Activated naive CD4-positive, alpha-beta T cell (primary cell): Measurements from ENCODE around the gene CARD10.

Experiments
- DNase-seq, 4 experiments: peaks; one replicate each; lab custom pipeline; 2025; lab: John Stamatoyannopoulos, UW

The CARD10 gene

DNA sequence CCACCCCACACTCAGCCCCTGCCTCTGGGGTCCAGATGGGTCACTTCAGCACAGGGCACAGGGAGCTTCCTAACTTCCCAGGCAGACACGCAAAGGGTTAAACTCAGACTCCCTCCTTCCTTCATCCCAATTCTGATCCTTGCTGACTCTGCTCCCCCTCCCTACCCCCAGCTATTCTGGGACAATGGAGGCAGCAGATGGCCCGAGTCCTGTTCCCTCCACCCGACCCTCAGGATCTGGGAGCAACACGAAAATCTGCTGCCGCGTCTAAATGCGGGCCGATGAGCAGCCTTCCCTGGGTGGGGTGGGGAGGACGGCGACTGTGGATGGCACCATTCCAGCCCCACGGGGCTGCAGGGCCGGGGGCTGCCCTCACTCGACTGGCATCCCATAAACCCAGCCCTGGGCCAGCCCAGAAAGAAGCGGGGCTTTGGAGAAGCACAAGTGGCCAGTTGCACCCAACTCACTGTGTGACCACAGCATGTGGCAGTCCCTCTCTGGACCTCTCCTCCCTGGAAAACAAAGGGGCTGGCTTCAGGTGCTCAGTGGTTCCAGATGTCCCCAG lies 51.7 kb downstream of the CARD10 start:
- no peak for DNase-seq

DNA sequence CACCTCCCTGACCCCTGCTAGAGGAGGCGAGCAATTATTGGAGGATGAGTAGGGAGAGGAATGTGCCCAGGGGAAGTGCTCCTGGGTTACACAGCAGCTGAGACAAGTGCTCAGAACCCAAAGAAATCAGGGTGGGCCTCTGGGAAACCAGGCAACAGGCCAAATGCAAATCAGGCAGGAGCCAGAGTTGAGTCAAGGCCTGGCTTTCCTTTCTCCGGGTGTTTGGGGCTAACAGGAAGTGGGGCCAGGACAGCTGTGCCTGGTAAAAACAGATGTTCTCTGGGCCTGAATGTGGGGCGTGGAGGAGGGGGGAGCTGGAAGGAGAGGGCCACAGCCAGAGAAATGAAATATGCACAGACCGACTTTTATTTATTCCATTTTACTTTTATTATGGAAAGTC lies 55.0 kb downstream of the CARD10 start:
- DNase-seq = no peak

- no peak for DNase-seq
These were observed 56.2 kb downstream of the CARD10 start for GRCh38 chr22:37462983-37463382.

DNA sequence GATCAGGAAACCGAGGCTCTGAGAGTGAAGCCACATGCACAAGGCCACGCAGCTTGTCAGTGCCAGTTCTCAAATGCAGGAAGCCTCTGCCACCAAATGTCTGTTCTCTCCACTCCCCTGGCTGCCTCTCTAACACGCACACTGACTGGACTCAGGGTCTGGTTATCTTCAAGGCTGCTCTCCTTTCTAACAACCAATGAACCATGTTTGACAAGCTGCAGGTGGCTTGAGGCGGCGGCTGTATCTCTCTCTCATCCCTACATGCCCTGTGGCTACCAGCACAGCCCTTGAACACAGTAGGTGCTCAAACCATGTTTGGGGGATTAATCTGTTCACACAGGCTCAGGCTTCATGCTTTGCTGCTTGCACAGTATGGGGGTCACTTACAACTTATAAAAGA lies 56.8 kb downstream of the CARD10 start:
- no peak for DNase-seq

DNA sequence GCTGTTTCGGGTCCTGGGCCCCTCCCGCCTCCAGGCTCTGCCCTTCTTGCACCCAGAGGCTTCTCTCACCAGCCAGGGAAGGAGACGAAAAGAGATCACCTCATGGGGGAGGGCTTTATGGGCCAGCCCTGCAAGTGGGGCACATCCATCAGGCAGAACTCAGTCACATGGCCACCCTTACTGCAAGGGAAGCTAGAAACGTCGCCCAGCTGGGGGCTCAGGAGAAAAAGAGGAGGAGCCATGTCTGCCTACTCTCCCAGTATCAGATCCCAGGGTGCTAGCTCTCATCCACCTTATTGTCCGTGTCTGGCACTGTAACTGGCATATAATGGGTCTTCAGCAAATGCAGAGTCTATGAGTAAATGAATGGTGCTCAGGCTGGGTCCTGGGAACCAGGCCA lies 57.3 kb downstream of the CARD10 start:
- no peak for DNase-seq

DNA sequence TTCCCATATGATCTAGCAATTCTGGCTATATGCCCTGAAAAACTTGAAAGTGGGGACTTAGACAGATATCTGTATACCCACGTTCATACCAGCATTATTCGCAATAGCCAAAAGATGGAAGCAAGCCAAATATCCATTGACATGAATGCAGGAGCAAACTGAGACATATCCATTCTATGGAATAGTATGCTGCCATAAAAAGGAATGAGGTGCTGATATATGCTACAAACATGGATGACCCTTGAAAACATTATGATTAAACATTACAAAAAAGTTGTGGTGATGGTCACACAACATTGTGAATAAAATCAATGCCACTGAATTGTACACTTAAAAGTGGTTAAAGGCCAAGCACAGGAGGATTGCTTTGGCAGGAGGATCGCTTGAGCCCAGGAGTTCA lies 58.5 kb downstream of the CARD10 start:
- no peak for DNase-seq

DNA sequence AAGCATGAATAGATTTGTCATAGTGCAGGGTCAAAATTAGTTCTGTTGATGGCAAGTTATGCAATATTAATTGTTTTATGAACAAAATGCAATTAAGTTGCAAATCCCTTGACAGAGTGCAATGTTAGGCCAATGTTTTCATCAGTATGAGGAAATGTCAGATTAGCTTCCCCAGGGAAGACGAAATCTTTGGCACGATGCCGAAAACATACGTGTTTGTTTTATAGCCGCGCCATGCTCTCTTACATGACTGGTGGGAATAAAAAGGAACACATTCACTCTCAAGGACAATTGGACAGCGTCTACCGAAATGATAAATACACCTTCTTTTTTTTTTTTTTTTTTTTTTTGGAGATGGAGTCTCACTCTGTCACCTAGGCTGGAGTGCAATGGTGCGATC lies 60.0 kb downstream of the CARD10 start:
- DNase-seq = no peak

GRCh38 chr22:37457093-37457893 lies 61.9 kb downstream of the CARD10 start:
- DNase-seq = peak; percentile 64 to 78 (median 76)

DNA sequence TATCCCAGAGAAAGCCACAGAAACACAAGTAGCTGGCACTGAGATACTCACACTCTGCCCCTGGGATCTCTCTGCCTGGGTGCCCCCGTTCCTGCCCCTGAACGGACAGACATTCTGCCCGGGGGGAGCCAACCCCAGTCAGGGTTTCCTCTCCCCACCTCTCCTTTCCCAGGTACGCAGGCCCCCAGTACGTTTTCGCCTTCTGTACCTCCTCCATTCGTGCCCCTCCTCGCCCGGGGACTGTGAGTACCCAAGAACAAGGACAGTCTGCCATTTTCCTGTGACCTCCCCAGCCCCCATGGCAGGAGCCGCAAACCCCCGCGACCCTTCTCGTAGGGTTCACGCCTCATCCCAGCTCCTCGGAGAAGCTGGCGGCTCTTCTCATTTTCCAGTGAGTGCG lies 62.9 kb downstream of the CARD10 start:
- DNase-seq = no peak

DNA sequence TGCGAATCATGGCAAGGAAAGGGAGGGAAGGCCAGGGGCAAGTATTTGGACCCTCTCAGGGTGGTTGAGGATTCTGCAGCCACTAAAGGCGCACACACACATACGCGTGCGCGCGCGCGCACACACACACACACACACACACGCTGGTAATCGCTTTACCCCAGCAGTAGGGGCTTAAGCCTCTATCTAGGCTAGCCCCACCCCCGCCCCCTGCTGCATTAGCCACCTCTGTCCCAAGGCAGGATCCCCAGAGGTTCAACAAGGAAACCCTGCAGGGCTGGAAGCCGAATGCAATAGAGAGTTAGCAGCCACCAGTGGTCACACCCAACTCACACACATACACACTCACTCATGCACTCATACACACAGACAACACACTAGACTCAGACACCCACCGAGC lies 63.3 kb downstream of the CARD10 start:
- no peak for DNase-seq

DNA sequence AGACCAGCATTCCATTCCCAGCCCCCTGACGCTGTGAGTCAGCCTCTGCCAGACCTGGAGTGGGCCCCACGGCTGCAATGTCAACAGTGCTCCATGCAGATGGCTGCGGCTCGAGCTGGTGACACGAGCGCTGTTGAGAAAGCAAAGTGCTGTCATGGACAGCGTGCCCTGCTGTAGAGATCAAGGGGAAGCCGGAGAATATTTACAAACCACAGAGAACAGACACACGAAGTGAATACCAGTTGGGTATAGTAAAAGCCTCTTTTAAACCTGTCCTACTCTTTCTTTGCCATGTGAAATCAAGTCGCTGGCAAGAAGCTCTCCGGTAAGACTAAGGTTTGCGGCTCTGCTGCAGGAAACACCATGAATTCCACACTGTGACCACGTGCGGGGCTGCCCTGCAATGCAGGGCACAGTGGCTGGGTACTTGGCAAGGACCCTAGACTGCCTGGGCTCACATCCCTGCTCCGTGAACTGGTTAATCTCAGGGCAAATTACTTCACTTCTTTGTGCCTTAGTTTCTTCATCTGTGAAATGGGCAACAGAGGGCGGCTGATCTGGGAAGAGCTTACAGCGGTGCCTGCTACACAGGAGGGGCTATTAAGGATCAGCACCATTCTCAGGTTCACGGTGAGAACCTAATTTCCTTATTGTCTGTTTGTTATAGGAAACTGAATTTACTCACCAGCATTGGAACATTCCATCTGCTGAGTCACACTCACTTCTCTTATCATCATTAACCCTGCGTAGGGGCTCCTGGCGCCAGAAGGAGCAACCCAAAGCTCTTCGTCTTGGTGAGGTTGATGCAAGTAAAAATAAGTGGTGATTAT lies 64.1 kb downstream of the CARD10 start:
- no peak for DNase-seq

DNA sequence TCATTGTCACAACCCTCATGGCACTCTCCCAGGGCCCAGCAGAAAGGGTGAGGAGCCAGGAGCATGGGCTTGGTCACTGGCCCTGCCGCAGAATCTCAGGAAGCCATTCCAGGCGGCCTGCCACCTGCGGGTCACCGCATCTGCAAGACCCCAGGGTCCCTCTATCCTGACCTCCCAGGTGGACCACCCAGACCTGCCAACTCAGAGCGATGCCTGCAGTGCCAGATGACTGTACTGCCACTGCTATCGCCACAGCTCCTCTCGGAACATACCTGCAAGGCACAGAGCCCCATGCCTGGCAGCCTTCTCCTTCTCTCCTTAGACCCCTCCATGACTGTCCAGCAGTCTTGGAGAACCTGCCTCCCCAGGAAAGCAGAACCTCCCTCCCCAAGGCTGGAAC lies 65.5 kb downstream of the CARD10 start:
- no peak for DNase-seq

GRCh38 chr22:37451218-37451617 lies 68.0 kb downstream of the CARD10 start:
- DNase-seq = no peak

- no peak for DNase-seq
These were observed 69.7 kb downstream of the CARD10 start for GRCh38 chr22:37449331-37450001.

- DNase-seq = no peak
These were observed 70.6 kb downstream of the CARD10 start for GRCh38 chr22:37448516-37449127.

DNA sequence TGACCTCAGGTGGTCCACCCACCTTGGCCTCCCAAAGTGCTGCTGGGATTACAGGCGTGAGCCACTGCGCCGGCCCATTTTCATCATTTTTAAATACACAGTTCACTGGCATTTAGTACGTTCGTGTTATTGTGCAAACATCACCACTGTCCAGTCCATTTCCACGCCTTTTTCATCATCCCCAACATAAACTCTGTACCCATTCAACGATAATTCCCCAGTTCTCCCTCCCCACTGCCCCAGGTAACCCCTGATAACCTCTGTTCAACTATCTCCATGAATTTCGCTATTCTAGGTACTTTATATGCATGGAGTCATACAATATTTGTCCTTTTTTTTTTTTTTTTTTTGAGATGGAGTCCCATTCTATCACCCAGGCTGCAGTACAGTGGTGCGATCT lies 73.7 kb downstream of the CARD10 start:
- no peak for DNase-seq

DNA sequence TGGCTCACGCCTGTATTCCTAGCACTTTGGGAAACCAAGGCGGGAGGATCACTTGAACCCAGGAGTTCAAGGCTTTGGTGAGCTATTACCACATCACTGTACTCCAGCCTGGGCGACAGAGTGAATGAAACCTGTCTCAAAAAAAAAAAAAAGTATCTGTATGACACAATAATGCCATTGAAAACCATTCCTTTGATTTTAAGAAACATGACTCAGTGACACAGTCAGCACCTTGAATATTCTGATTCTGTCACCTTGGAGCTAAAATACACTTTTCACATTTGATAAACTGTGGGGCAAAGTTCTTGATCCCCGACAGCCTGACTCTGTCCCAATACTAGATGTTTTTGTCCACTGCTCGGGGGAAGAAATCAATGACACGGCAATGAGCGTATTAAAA lies 75.2 kb downstream of the CARD10 start:
- no peak for DNase-seq

GRCh38 chr22:37443086-37443485 lies 76.1 kb downstream of the CARD10 start:
- no peak for DNase-seq

DNA sequence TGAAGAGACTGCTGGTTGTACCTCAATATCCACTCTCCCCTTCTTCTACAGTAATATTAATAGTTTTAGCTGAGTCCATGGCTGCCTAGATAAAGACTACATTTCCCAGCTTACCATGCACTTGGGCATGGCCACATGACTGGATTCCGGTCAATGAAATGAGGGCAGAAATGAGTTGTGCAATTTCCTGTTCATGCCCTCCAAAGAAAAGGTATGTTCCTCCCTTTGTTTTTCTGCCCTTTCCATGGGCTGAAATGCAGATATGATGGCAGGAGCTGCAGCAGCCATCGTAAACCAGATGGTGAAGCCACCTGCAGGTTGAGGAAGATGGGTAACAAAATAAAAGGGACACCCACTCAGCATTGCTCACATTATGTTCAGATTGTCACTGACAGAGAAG lies 76.7 kb downstream of the CARD10 start:
- no peak for DNase-seq

- DNase-seq = no peak
These were observed 77.1 kb downstream of the CARD10 start for GRCh38 chr22:37442135-37442534.

GRCh38 chr22:37440875-37441274 lies 78.3 kb downstream of the CARD10 start:
- no peak for DNase-seq
